ENCODE measurements around the gene EHMT2.
A peak's percentile ranks its signal among the peaks of the same experiment; 100 is the strongest.
"Not testable (repeated sequence)": the region's sequence is repeated elsewhere in the genome, so short reads cannot be mapped to it uniquely, and the experiment has no call there.

Gene EHMT2

GRCh38 chr6:31865205-31866118 is 32.0 kb downstream of the EHMT2 start:
- no peak for FAIRE-seq

GRCh38 chr6:31864818-31865204 is 32.7 kb downstream of the EHMT2 start:
- no peak for FAIRE-seq

- not testable (repeated sequence) for FAIRE-seq
Measured at GRCh38 chr6:31864123-31864562, 33.4 kb downstream of the EHMT2 start.

GRCh38 chr6:31862344-31863235 is 34.9 kb downstream of the EHMT2 start, which contains the start of gene NEU1:
NEU1 (minus strand) TSS chr6:31862821; CDS start chr6:31862776, 45 bp downstream.
- FAIRE-seq = peak; percentile 99

GRCh38 chr6:31861919-31862343 is 35.6 kb downstream of the EHMT2 start:
- FAIRE-seq = no peak

- no peak for FAIRE-seq
Measured at GRCh38 chr6:31861150-31861549, 36.3 kb downstream of the EHMT2 start.

- FAIRE-seq = no peak
Measured at GRCh38 chr6:31860349-31860748, 37.1 kb downstream of the EHMT2 start.

GRCh38 chr6:31859923-31860322 is 37.6 kb downstream of the EHMT2 start:
- FAIRE-seq = no peak

- FAIRE-seq = no peak
Measured at GRCh38 chr6:31858707-31859106, 38.8 kb downstream of the EHMT2 start.

- FAIRE-seq = not testable (repeated sequence)
Measured at GRCh38 chr6:31857774-31858173, 39.7 kb downstream of the EHMT2 start.

- FAIRE-seq = not testable (repeated sequence)
Measured at GRCh38 chr6:31851980-31852718, 45.3 kb downstream of the EHMT2 start.

GRCh38 chr6:31851485-31851832 is 46.0 kb downstream of the EHMT2 start:
- FAIRE-seq = no peak

- FAIRE-seq = no peak
Measured at GRCh38 chr6:31850765-31851484, 46.6 kb downstream of the EHMT2 start.

GRCh38 chr6:31847276-31847978 is 50.1 kb downstream of the EHMT2 start:
- no peak for FAIRE-seq

- FAIRE-seq = no peak
Measured at GRCh38 chr6:31844507-31844906, 53.0 kb downstream of the EHMT2 start.

- no peak for FAIRE-seq
Measured at GRCh38 chr6:31842053-31842452, 55.4 kb downstream of the EHMT2 start.

- FAIRE-seq = not testable (repeated sequence)
Measured at GRCh38 chr6:31839779-31840126, 57.7 kb downstream of the EHMT2 start.

- no peak for FAIRE-seq
Measured at GRCh38 chr6:31838968-31839367, 58.5 kb downstream of the EHMT2 start.

- not testable (repeated sequence) for FAIRE-seq
Measured at GRCh38 chr6:31838114-31838553, 59.4 kb downstream of the EHMT2 start.

- no peak for FAIRE-seq
Measured at GRCh38 chr6:31837369-31838113, 60.0 kb downstream of the EHMT2 start.
